Measurements from ENCODE around the gene ABCG5. TPM values are rescaled to one million over a fixed set of nuclear protein-coding genes. Genes with fewer than 3 reads are reported as not detected.

ABCG5 gene
- total and polyA plus RNA-seq, 2 experiments from 2014 or later, result 5.4 TPM

GRCh38 chr2:43777306-43777926, 61.2 kb downstream of the ABCG5 start:
- Histone ChIP-seq H2AFZ (no peak overlapping the region), H3K9me3 (ENCODE audit: low read depth) (no peaks in the 10 kb centered on the region)
- WGBS (ENCODE audit: low lambda C conversion rate, missing lambda C conversion rate), result 95% methylated on average over 8 of the region's 8 CpGs

GRCh38 chr2:43776324-43776723, 62.3 kb downstream of the ABCG5 start:
- Histone ChIP-seq H2AFZ (no peak overlapping the region), H4K20me1 (ENCODE audit: insufficient read depth, poor library complexity, severe bottlenecking) (no peaks in the 10 kb centered on the region), H3K27ac (no peak overlapping the region), H3K36me3 (replicated peaks; ENCODE audit: insufficient read depth, low read depth) (no peaks in the 10 kb centered on the region), H3K4me3 (no peak overlapping the region), H3K9me2 (replicated peaks; ENCODE audit: insufficient read depth) (no peaks in the 10 kb centered on the region), H3K27me3 (no peaks in the 10 kb centered on the region), H3K4me1 (ENCODE audit: insufficient read depth) (no peaks in the 10 kb centered on the region), H3K4me2 (no peak overlapping the region), H3K9me3 (ENCODE audit: low read depth) (no peaks in the 10 kb centered on the region), H3K79me2 (peaks cover 6% of the 10 kb centered on the region)
- 83% methylated on average over 1 of the region's 1 CpG for WGBS (ENCODE audit: low lambda C conversion rate, missing lambda C conversion rate)
- no peak for DNase-seq (ENCODE audit: low spot score)
- TF ChIP-seq EZH2 (IDR thresholded peaks at IDR 0.05; ENCODE audit: borderline replicate concordance), result no peak
- TF ChIP-seq CTCF (IDR thresholded peaks at IDR 0.05; ENCODE audit: poor library complexity), result no peak
- no peak for TF ChIP-seq EZH2phosphoT487 (IDR thresholded peaks at IDR 0.05; ENCODE audit: low read depth, severe bottlenecking, unreplicated experiment)

More at GRCh38 chr2:43777306-43777926, 61.2 kb downstream of the ABCG5 start:
- H3K4me3 ChIP-seq, result no peak overlapping the region
- H3K79me2 ChIP-seq, result peaks cover 6% of the 10 kb centered on the region
- no peaks in the 10 kb centered on the region for H3K36me3 ChIP-seq (replicated peaks; ENCODE audit: insufficient read depth, low read depth)
- no peaks in the 10 kb centered on the region for H4K20me1 ChIP-seq (ENCODE audit: insufficient read depth, poor library complexity, severe bottlenecking)
- no peak overlapping the region for H3K27ac ChIP-seq
- H3K4me2 ChIP-seq, result no peak overlapping the region
- no peak for TF ChIP-seq EZH2 (IDR thresholded peaks at IDR 0.05; ENCODE audit: borderline replicate concordance)
- no peaks in the 10 kb centered on the region for H3K9me2 ChIP-seq (replicated peaks; ENCODE audit: insufficient read depth)
- no peak for DNase-seq (ENCODE audit: low spot score)
- no peaks in the 10 kb centered on the region for H3K27me3 ChIP-seq
- no peaks in the 10 kb centered on the region for H3K4me1 ChIP-seq (ENCODE audit: insufficient read depth)

DNA sequence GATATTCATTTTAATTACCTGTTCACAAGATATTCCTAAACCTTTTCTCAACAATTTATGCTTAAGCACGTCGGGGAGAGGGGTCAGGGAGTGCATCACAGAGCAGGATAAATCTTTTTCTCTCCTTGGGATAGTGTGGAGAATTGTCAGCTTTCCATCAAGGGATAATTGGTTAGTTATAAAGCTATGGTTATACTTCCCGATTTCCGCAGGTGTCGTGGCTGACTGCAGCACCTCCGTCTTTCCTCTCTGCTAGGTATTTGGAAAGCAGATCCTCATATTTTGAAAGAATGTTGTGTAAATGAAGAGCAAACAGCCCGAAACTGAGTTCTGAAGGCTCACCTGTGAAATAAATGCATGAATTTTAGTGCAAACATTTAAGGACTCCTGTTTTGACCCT, 64.0 kb downstream of the ABCG5 start:
- H3K79me2 ChIP-seq, result peaks cover 6% of the 10 kb centered on the region
- no peaks in the 10 kb centered on the region for H3K36me3 ChIP-seq (replicated peaks; ENCODE audit: insufficient read depth, low read depth)
- H3K4me1 ChIP-seq (ENCODE audit: insufficient read depth), result no peaks in the 10 kb centered on the region
- peak overlapping the region; percentile 57 for H3K4me3 ChIP-seq
- H3K27ac ChIP-seq, result peak overlapping the region; percentile 96
- peak overlapping the region; percentile 94 for H2AFZ ChIP-seq
- TF ChIP-seq EZH2phosphoT487 (IDR thresholded peaks at IDR 0.05; ENCODE audit: low read depth, severe bottlenecking, unreplicated experiment), result no peak
- no peak for DNase-seq (ENCODE audit: low spot score)
- H3K4me2 ChIP-seq, result peak overlapping the region; percentile 81
- H3K27me3 ChIP-seq, result no peaks in the 10 kb centered on the region
- no peaks in the 10 kb centered on the region for H3K9me2 ChIP-seq (replicated peaks; ENCODE audit: insufficient read depth)
- no peaks in the 10 kb centered on the region for H3K9me3 ChIP-seq (ENCODE audit: low read depth)
- WGBS (ENCODE audit: low lambda C conversion rate, missing lambda C conversion rate), result 29% methylated on average over 7 of the region's 7 CpGs
- no peaks in the 10 kb centered on the region for H4K20me1 ChIP-seq (ENCODE audit: insufficient read depth, poor library complexity, severe bottlenecking)

- Histone ChIP-seq H3K9me3 (ENCODE audit: low read depth) (no peaks in the 10 kb centered on the region), H3K4me3 (peak within 1 kb of the TSS; percentile 57), H4K20me1 (ENCODE audit: insufficient read depth, poor library complexity, severe bottlenecking) (no peaks in the 10 kb centered on the region), H2AFZ (peak within 1 kb of the TSS; percentile 94), H3K9me2 (replicated peaks; ENCODE audit: insufficient read depth) (no peaks in the 10 kb centered on the region), H3K4me1 (ENCODE audit: insufficient read depth) (no peaks in the 10 kb centered on the region), H3K79me2 (peaks cover 6% of the 10 kb centered on the region), H3K36me3 (replicated peaks; ENCODE audit: insufficient read depth, low read depth) (no peaks in the 10 kb centered on the region), H3K4me2 (peak within 1 kb of the TSS; percentile 81), H3K27ac (peak within 1 kb of the TSS; percentile 96), H3K27me3 (no peaks in the 10 kb centered on the region)
- 2% methylated on average over 31 of the region's 31 CpGs for WGBS (ENCODE audit: low lambda C conversion rate, missing lambda C conversion rate)
- peak; percentile 94 for DNase-seq (ENCODE audit: low spot score)
- TF ChIP-seq EZH2 (IDR thresholded peaks at IDR 0.05; ENCODE audit: borderline replicate concordance) (no peak), CTCF (IDR thresholded peaks at IDR 0.05; ENCODE audit: poor library complexity) (no peak), EZH2phosphoT487 (IDR thresholded peaks at IDR 0.05; ENCODE audit: low read depth, severe bottlenecking, unreplicated experiment) (no peak)
Observed at GRCh38 chr2:43773876-43774613, 64.6 kb downstream of the ABCG5 start, which contains the start of gene DYNC2LI1. TSS of gene DYNC2LI1 (plus strand) at chr2:43774039. CDS start at chr2:43774139, 100 bp downstream.
